Measurements from ENCODE around the gene MAGI1.
A peak's percentile ranks its signal among the peaks of the same experiment; 100 is the strongest.

The MAGI1 gene

GRCh38 chr3:65924762-65925161 lies 114.0 kb downstream of the MAGI1 start:
- no peak for DNase-seq (ENCODE audit: extremely low read depth, low read depth)
- TF ChIP-seq, protein P1, sequence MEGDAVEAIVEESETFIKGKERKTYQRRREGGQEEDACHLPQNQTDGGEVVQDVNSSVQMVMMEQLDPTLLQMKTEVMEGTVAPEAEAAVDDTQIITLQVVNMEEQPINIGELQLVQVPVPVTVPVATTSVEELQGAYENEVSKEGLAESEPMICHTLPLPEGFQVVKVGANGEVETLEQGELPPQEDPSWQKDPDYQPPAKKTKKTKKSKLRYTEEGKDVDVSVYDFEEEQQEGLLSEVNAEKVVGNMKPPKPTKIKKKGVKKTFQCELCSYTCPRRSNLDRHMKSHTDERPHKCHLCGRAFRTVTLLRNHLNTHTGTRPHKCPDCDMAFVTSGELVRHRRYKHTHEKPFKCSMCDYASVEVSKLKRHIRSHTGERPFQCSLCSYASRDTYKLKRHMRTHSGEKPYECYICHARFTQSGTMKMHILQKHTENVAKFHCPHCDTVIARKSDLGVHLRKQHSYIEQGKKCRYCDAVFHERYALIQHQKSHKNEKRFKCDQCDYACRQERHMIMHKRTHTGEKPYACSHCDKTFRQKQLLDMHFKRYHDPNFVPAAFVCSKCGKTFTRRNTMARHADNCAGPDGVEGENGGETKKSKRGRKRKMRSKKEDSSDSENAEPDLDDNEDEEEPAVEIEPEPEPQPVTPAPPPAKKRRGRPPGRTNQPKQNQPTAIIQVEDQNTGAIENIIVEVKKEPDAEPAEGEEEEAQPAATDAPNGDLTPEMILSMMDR (IDR thresholded peaks at IDR 0.05; ENCODE audit: low read depth, low read length), result no peak

DNA sequence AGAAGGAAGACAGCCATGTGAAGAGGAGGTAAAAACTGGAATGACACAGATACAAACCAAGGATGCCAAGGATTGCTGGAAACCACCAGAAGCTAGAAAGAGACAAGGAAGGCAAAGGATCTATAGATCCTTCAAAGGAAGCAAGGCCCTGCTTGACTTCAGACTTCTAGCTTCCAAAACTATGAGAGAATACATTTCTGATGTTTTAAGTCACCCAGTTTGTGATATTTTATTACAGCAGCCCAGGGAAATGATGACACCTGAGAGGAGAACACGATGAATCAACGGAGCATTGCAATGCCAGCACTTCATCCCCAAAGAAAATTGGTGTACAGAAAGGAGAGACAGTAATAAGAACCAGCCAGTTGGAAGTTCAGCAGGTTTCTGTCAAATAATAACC lies 116.3 kb downstream of the MAGI1 start:
- DNase-seq (ENCODE audit: extremely low read depth, low read depth), result no peak
- TF ChIP-seq, protein P1 (IDR thresholded peaks at IDR 0.05; ENCODE audit: low read depth, low read length), result no peak

DNA sequence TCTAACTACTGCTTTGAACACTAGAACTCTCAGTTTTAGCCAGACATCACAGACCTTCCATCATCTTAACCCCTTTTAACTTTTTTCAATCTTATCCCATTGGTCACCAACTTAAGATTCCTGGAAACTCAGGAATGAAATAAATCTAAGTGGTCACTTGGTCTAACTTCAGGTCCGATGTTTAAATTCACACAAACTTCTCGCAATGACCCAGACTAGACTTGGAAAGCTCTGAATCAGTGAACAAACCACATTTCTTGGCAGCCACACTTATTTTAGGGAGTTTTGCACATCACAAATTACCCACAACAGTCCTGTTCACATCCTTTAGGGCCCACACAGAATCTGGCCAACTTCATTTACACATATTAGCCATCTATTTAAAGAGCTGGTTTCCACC lies 118.9 kb downstream of the MAGI1 start:
- TF ChIP-seq, protein P1 (IDR thresholded peaks at IDR 0.05; ENCODE audit: low read depth, low read length), result no peak
- DNase-seq (ENCODE audit: extremely low read depth, low read depth), result no peak

GRCh38 chr3:65915477-65915876 lies 123.2 kb downstream of the MAGI1 start:
- DNase-seq (ENCODE audit: extremely low read depth, low read depth), result no peak
- TF ChIP-seq, protein P1 (IDR thresholded peaks at IDR 0.05; ENCODE audit: low read depth, low read length), result no peak

DNA sequence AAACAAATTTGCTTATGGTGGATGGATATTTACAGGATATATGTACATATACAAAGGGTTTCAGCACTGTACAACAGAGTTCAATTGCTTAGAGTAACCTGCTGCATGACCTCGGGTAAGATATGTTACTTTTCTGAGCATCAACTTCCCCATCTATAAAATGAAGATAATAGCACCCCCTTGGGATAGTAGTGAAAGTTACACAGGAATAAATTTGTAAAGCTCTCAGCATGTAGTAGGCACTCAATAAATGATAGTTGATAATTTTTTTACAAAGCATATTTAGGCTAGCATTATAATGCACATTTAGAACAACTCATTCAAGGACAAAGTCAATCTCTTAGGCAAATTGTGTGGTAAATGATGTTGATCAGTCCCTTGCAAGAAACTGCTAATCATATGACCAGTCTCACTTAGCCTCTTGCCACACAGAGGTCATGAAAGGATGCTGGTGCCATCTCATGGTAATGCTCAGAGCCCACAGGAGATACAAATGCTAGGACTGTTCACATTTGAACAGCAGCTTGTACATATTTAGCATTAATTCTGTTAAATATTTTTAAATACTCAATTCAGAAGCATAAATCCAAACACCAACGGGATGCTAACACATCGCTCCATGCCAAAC lies 123.9 kb downstream of the MAGI1 start:
- DNase-seq (ENCODE audit: extremely low read depth, low read depth), result no peak
- TF ChIP-seq, protein P1 (IDR thresholded peaks at IDR 0.05; ENCODE audit: low read depth, low read length), result peak; percentile 0; the same call in 1 of the 2 replicates

DNA sequence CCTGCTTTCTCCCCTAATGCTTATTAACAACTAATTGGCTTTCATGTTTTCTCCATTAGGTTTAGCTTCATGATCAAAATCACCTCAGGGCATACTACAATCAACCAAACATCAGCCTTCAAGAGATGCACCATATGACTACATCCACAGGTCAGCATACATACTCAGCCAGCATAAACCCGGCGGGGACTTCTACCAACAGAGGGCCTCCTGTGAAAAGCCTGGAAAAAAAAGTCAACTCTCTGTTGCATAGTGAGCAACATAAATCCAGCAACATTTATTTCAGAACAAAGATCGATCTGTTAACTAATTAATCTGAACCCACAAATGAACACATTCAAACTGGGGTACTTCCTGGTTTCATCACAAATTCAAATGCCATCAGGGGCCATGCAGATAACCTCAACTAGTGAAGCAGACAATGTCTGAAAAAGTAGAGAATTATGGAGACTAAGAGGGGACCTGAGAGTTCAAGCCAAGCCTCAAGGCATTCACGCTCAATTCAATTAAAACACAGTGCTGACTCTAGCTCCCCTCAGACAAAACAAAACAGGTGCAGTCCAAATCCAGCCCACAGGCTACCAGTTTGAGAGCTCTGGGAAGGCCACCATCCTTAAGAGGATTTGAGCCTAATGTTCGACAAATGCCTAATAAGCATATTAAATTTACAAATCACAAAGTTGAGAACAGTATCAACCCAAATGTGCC lies 124.5 kb downstream of the MAGI1 start:
- no peak for DNase-seq (ENCODE audit: extremely low read depth, low read depth)
- TF ChIP-seq, protein P1 (IDR thresholded peaks at IDR 0.05; ENCODE audit: low read depth, low read length), result peak; percentile 18

DNA sequence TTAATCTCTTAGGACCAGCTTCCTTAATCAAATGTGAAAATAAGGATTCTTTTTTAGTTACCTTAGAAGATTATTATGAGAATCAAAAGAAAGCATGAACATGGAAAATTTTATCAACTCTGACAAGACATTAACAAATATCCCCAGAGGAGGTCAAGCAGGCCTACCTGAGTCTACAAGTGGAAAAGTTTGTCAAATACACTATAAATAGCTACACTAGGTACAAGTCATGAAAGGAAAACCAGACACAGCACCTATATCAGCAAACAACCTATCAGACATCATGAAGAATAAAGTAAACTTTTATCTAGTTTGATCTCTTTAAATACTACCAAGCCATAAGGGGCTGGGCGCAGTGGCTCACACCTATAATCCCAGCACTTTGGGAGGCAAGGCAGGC lies 126.1 kb downstream of the MAGI1 start:
- DNase-seq (ENCODE audit: extremely low read depth, low read depth), result no peak
- TF ChIP-seq, protein P1 (IDR thresholded peaks at IDR 0.05; ENCODE audit: low read depth, low read length), result no peak
